Effector memory CD4-positive, alpha-beta T cell (primary cell): Measurements from ENCODE around the gene FNDC3B.
"Not testable (repeated sequence)": the region's sequence is repeated elsewhere in the genome, so short reads cannot be mapped to it uniquely, and the experiment has no call there.

ENCODE experiments used
- DNase-seq, 3 donors: peaks; one replicate each; pipeline ENCODE4 v3.0.0-alpha.2; 2020
- H3K27ac ChIP-seq: 2 replicates; pipeline ENCODE4 v1.7.0; 2013; ENCODE audit warnings: mild to moderate bottlenecking, low read length, moderate library complexity; ENCODE audit not compliant: insufficient read depth, poor library complexity, severe bottlenecking
- H3K27me3 ChIP-seq: replicated peaks from 2 replicates; pipeline ENCODE4 v1.7.0; 2013; ENCODE audit warnings: mild to moderate bottlenecking, low read length; ENCODE audit not compliant: insufficient read depth, control insufficient read depth, poor library complexity, severe bottlenecking
- H3K36me3 ChIP-seq: 2 replicates; pipeline ENCODE4 v1.7.0; 2013; ENCODE audit warnings: mild to moderate bottlenecking, low read length, moderate library complexity; ENCODE audit not compliant: control insufficient read depth, insufficient read depth
- H3K4me1 ChIP-seq: 2 replicates; pipeline ENCODE4 v1.7.0; 2013; ENCODE audit warnings: low read length, mild to moderate bottlenecking; ENCODE audit not compliant: control insufficient read depth, insufficient read depth, poor library complexity, severe bottlenecking
- H3K4me3 ChIP-seq: 2 replicates; pipeline ENCODE4 v1.7.0; 2013; ENCODE audit warnings: low read length, low read depth, mild to moderate bottlenecking; ENCODE audit not compliant: insufficient read depth, poor library complexity, severe bottlenecking
- H3K9me3 ChIP-seq: 2 replicates; pipeline ENCODE4 v1.7.0; 2013; ENCODE audit warnings: mild to moderate bottlenecking, low read length, moderate library complexity; ENCODE audit not compliant: control insufficient read depth

FNDC3B gene

GRCh38 chr3:172040981-172041963 lies 1.9 kb downstream of the FNDC3B start:
- Histone ChIP-seq H3K4me1 (no peaks in the 10 kb centered on the region), H3K27ac (peak overlapping the region; percentile 93)
- no peak for DNase-seq

GRCh38 chr3:172042136-172042662 lies 2.8 kb downstream of the FNDC3B start:
- no peak overlapping the region for H3K4me3 ChIP-seq
- H3K4me1 ChIP-seq = no peaks in the 10 kb centered on the region
- no peaks in the 10 kb centered on the region for H3K27me3 ChIP-seq
- H3K27ac ChIP-seq = no peak overlapping the region
- DNase-seq = no peak
- H3K9me3 ChIP-seq = no peaks in the 10 kb centered on the region
- no peaks in the 10 kb centered on the region for H3K36me3 ChIP-seq

More at GRCh38 chr3:172040981-172041963, 1.9 kb downstream of the FNDC3B start:
- no peaks in the 10 kb centered on the region for H3K9me3 ChIP-seq
- peak overlapping the region; percentile 84 for H3K4me3 ChIP-seq
- H3K27me3 ChIP-seq = no peaks in the 10 kb centered on the region
- H3K36me3 ChIP-seq = no peaks in the 10 kb centered on the region

- not testable (repeated sequence) for H3K9me3 ChIP-seq, DNase-seq, H3K27ac ChIP-seq, H3K4me1 ChIP-seq, H3K36me3 ChIP-seq, H3K27me3 ChIP-seq, H3K4me3 ChIP-seq
Observed at GRCh38 chr3:172042663-172043179, 3.3 kb downstream of the FNDC3B start.

- no peaks in the 10 kb centered on the region for H3K27me3 ChIP-seq
- no peak overlapping the region for H3K27ac ChIP-seq
- no peaks in the 10 kb centered on the region for H3K9me3 ChIP-seq
- no peaks in the 10 kb centered on the region for H3K4me1 ChIP-seq
- no peaks in the 10 kb centered on the region for H3K36me3 ChIP-seq
- DNase-seq = no peak
- no peak overlapping the region for H3K4me3 ChIP-seq
Observed at GRCh38 chr3:172043233-172043632, 3.9 kb downstream of the FNDC3B start.

- Histone ChIP-seq H3K36me3 (no peaks in the 10 kb centered on the region), H3K9me3 (no peaks in the 10 kb centered on the region), H3K4me3 (no peak overlapping the region), H3K4me1 (no peaks in the 10 kb centered on the region), H3K27me3 (no peaks in the 10 kb centered on the region), H3K27ac (no peak overlapping the region)
- no peak for DNase-seq
Observed at GRCh38 chr3:172043766-172044165, 4.4 kb downstream of the FNDC3B start.

GRCh38 chr3:172044833-172045585 lies 5.6 kb downstream of the FNDC3B start:
- no peaks in the 10 kb centered on the region for H3K9me3 ChIP-seq
- no peaks in the 10 kb centered on the region for H3K4me1 ChIP-seq
- H3K27ac ChIP-seq = no peak overlapping the region
- no peak overlapping the region for H3K4me3 ChIP-seq
- no peaks in the 10 kb centered on the region for H3K36me3 ChIP-seq
- DNase-seq = no peak
- H3K27me3 ChIP-seq = no peaks in the 10 kb centered on the region

- no peak for DNase-seq
- H3K36me3 ChIP-seq = peaks cover 2% of the 10 kb centered on the region
- H3K27me3 ChIP-seq = no peaks in the 10 kb centered on the region
- no peak overlapping the region for H3K27ac ChIP-seq
- no peaks in the 10 kb centered on the region for H3K4me1 ChIP-seq
- no peak overlapping the region for H3K4me3 ChIP-seq
- no peaks in the 10 kb centered on the region for H3K9me3 ChIP-seq
Observed at GRCh38 chr3:172046268-172046915, 7.0 kb downstream of the FNDC3B start.

- Histone ChIP-seq H3K9me3 (no peaks in the 10 kb centered on the region), H3K27ac (no peak overlapping the region), H3K36me3 (peaks cover 2% of the 10 kb centered on the region), H3K4me1 (no peaks in the 10 kb centered on the region), H3K27me3 (no peaks in the 10 kb centered on the region), H3K4me3 (no peak overlapping the region)
- no peak for DNase-seq
Observed at GRCh38 chr3:172047567-172048115, 8.3 kb downstream of the FNDC3B start.

GRCh38 chr3:172048599-172048998 lies 9.2 kb downstream of the FNDC3B start:
- Histone ChIP-seq H3K9me3 (no peaks in the 10 kb centered on the region), H3K4me3 (no peak overlapping the region), H3K27ac (no peak overlapping the region), H3K27me3 (no peaks in the 10 kb centered on the region), H3K36me3 (peaks cover 2% of the 10 kb centered on the region), H3K4me1 (no peaks in the 10 kb centered on the region)
- no peak for DNase-seq
